SJSA1 (cell line): ENCODE results near the gene GBF1. TPM values are rescaled to one million over a fixed set of nuclear protein-coding genes. Genes with fewer than 3 reads are reported as not detected.

Source experiments
- DNase-seq, 2 experiments: peaks; one replicate each; pipeline ENCODE4 v3.0.0-alpha.2; 2015 to 2020; ENCODE audit warnings: low spot score in 2 of 2, low read depth in 1 of 2
- H3K27ac ChIP-seq: fragments of 250-450 bp; sonication (Bioruptor Pico); 2 replicates; pipeline ENCODE4 v1.5.1; 2020; ENCODE audit warnings: mild to moderate bottlenecking, moderate library complexity
- H3K27me3 ChIP-seq: fragments of 250-450 bp; sonication (Bioruptor Pico); replicated peaks from 2 replicates; pipeline ENCODE4 v1.5.1; 2020; ENCODE audit warnings: mild to moderate bottlenecking, moderate library complexity
- H3K36me3 ChIP-seq: fragments of 250-450 bp; sonication (Bioruptor Pico); 2 replicates; pipeline ENCODE4 v1.5.1; 2020; ENCODE audit warnings: mild to moderate bottlenecking
- H3K4me1 ChIP-seq: fragments of 250-450 bp; sonication (Bioruptor Pico); replicated peaks from 2 replicates; pipeline ENCODE4 v1.6.1; 2021; ENCODE audit warnings: mild to moderate bottlenecking
- H3K4me3 ChIP-seq: fragments of 250-450 bp; sonication (Bioruptor Pico); 2 replicates; pipeline ENCODE4 v1.5.1; 2020; ENCODE audit warnings: mild to moderate bottlenecking
- H3K9me3 ChIP-seq: fragments of 250-450 bp; sonication (Bioruptor Pico); replicated peaks from 2 replicates; pipeline ENCODE4 v1.5.1; 2020; ENCODE audit warnings: mild to moderate bottlenecking
- total RNA-seq: library from RNA; depleted of rRNA; stranded (reverse); fragments of >200 nt; shearing (Covaris generic); gene quantifications from 2 replicates; pipeline ENCODE4 v1.2.3, GENCODE V29; 2014

The GBF1 gene
- total RNA-seq, 1 experiment from 2014 or later, result 36.3 TPM

DNA sequence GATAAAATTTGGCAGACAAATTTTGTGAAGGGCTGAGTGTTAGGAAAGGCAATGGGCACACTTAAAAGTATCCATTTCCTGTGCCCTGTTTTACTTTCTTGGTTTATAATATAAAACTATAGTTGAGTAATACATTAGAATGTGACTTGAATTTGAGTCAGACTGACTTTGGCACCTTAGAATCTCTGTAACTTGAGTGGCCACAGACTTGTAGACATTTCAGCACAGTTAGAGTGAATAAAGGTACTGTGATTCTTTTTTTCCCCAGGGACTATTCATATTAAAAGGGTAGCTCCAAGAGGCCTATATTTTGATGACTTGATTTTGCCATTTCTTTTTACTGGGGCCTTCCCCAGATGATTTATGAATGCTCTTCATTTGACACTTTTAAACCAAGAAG lies 22.4 kb downstream of the GBF1 start:
- H3K4me3 ChIP-seq, result no peak overlapping the region
- DNase-seq, result no peak
- peaks cover 33% of the 10 kb centered on the region for H3K36me3 ChIP-seq
- H3K4me1 ChIP-seq, result peaks cover 9% of the 10 kb centered on the region
- no peaks in the 10 kb centered on the region for H3K27me3 ChIP-seq
- no peak overlapping the region for H3K27ac ChIP-seq
- no peaks in the 10 kb centered on the region for H3K9me3 ChIP-seq

DNA sequence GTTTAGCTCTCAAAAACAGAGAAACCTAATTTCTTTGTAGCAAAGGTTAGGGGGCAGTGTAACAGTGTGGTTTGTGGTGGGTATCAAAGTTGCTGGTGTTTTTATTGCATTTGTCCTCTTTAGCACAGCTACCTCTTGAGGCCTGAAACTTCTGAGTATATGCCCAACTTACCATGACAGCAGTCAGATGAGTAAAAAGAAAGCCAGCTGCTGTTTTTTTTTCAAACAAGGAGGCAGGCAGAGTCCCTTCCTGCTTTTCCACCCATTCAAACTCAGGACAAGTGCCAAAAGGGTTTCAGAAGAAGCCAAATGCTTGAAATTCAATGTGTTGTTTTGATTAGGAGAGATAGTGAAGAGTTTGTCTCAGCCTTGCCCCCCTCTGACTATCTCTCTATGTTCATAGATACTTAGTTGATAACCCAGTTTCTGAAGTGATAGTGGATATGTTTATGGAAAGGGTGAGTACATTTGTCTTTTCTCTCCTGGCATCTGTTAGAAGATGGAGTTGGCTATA lies 23.1 kb downstream of the GBF1 start:
- Histone ChIP-seq H3K36me3 (peaks cover 26% of the 10 kb centered on the region), H3K9me3 (no peaks in the 10 kb centered on the region), H3K4me3 (no peak overlapping the region), H3K27ac (no peak overlapping the region), H3K4me1 (peaks cover 2% of the 10 kb centered on the region), H3K27me3 (no peaks in the 10 kb centered on the region)
- DNase-seq, result no peak

DNA sequence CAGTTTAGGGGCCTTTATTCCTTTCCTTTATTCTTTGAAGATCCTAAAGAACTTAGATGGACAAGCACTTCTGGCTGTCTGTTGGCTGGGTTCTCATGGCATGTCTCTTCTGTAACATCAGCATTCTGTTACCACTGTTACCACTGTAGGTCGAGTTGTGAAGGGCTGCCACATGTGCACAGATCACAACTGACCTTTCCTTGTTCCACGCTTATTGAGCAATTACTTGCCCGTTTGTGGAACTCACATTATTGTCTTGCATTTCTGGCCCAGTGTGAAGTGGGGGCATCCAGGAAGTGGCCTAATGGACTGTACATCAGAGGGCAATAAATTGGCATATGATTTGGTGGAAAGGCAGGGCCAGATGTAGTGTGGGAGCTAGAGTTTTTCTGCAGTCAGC lies 23.7 kb downstream of the GBF1 start:
- no peak for DNase-seq
- Histone ChIP-seq H3K4me3 (no peak overlapping the region), H3K36me3 (peaks cover 21% of the 10 kb centered on the region), H3K27me3 (no peaks in the 10 kb centered on the region), H3K4me1 (no peaks in the 10 kb centered on the region), H3K9me3 (no peaks in the 10 kb centered on the region), H3K27ac (no peak overlapping the region)

DNA sequence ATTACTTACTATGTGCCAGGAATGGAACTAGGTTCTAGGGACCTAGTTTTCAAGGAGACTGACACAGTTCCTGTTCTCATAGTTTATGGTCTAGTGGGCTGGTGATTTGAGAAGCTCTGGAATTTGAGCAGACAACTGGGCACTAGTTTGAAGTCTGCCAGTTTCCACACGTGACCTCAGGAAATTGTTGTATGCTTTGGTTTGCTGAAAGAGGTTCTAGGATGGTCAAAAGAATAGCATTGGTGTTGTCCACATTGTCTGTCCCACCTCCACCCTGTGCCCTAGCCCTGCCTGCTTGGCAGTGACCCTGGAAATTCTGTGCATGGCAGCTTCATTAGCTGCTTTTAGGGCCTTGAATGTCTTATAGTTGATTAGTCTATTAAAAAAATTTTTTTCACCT lies 28.7 kb downstream of the GBF1 start:
- no peaks in the 10 kb centered on the region for H3K4me1 ChIP-seq
- H3K9me3 ChIP-seq, result no peaks in the 10 kb centered on the region
- no peak overlapping the region for H3K27ac ChIP-seq
- H3K27me3 ChIP-seq, result no peaks in the 10 kb centered on the region
- no peak overlapping the region for H3K4me3 ChIP-seq
- DNase-seq, result no peak
- peaks cover 19% of the 10 kb centered on the region for H3K36me3 ChIP-seq

DNA sequence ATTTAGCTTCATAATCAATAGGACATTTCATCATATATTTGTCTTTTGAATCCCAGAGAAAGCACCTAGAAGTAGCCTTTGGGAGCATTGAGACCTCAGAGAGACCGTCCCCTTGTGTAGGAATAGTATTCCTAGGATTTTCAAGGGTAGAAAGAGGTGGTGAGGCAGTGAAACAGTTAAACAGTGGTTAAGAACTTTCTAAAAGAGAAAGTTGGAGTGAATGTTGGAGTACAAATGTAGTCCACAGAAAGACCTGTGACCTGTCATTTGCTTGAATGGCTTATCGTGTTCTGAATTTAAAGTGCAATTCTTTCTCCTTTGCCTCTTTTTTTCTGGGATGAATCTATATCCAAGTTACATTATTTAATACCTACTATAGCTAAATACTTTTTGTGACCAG lies 30.0 kb downstream of the GBF1 start:
- H3K27ac ChIP-seq, result no peak overlapping the region
- peaks cover 16% of the 10 kb centered on the region for H3K36me3 ChIP-seq

DNA sequence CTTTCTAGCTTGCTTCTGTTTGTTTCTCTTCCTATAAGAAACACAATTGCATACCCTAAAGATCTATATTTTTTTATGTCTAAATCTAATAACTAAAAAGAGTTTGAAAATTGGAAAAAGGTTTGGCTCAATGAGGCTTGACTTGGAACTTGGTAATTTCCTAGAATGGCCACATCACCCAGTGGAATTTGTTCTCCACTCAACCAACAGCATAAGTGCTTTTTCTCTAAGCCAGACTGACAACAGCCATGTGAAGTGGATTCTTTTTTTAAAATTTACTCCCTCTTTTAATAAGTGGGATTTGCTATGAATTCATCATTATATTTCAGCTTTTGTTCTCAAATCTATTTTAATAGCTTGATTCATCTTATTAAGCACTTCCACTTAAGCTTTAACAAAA lies 33.8 kb downstream of the GBF1 start:
- H3K36me3 ChIP-seq, result peaks cover 18% of the 10 kb centered on the region
- no peak overlapping the region for H3K27ac ChIP-seq
- H3K4me1 ChIP-seq, result no peaks in the 10 kb centered on the region
- DNase-seq, result no peak
- H3K4me3 ChIP-seq, result no peak overlapping the region
- no peaks in the 10 kb centered on the region for H3K9me3 ChIP-seq
- H3K27me3 ChIP-seq, result no peaks in the 10 kb centered on the region

More for the DNA sequence above, 30.0 kb downstream of the GBF1 start:
- Histone ChIP-seq H3K4me1 (no peaks in the 10 kb centered on the region), H3K4me3 (no peak overlapping the region), H3K27me3 (no peaks in the 10 kb centered on the region), H3K9me3 (no peaks in the 10 kb centered on the region)
- DNase-seq, result no peak

DNA sequence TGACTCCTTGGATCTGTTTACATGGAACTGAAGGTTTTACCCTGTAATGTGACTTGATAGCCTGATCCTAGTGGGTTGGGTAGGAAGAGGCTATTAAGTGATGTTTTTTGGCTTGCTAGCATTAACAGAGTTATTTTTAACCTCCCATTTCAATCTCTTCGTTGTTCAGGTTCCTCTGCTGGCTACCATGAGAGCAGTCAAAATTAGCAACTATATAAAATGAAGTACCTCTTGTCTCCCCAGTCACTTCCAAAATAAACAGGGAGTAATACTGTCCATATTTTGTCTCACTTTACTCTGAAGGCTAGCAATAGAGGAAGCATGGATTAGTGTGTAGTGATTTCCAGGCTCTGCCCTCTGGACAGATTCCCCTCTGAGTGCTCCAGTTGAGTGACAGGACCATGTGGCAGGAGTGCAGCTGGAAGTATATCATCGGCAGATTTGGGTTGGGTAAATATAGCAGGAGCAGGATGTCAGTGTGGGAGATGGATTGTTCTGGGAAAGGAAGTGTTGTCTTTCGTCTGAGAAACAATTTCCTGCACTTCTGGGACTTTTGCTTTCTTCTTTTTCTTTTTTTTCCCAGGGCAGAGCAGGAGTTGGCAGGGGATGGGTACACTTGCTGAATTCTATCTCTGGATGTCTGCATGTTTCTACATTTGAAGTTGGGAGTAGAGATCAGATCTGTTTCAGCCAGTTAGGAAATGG lies 35.2 kb downstream of the GBF1 start:
- Histone ChIP-seq H3K9me3 (no peaks in the 10 kb centered on the region), H3K36me3 (peaks cover 29% of the 10 kb centered on the region), H3K4me3 (no peak overlapping the region), H3K27me3 (no peaks in the 10 kb centered on the region), H3K4me1 (no peaks in the 10 kb centered on the region), H3K27ac (no peak overlapping the region)
- no peak for DNase-seq

DNA sequence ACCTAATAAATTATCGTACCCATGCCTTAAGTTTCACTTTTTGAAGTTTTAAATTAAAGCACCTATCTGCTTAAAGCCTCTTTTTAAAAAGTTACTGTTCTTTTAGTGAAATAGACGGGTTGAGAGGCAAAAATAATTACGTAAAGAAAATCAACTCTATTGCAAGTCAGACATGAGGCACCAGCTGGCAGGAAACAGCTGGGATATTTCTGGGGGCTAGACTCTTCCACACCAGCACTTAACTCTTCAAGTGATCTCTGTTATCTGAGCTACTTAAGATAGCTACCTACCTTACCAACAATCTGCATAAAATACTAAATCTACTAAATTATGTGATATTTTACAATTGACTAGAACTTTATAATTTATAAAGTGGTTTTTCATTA lies 35.8 kb downstream of the GBF1 start:
- no peak for DNase-seq
- H3K36me3 ChIP-seq, result peaks cover 30% of the 10 kb centered on the region
- H3K27me3 ChIP-seq, result no peaks in the 10 kb centered on the region
- H3K9me3 ChIP-seq, result no peaks in the 10 kb centered on the region
- H3K4me3 ChIP-seq, result no peak overlapping the region
- H3K27ac ChIP-seq, result no peak overlapping the region
- H3K4me1 ChIP-seq, result no peaks in the 10 kb centered on the region

DNA sequence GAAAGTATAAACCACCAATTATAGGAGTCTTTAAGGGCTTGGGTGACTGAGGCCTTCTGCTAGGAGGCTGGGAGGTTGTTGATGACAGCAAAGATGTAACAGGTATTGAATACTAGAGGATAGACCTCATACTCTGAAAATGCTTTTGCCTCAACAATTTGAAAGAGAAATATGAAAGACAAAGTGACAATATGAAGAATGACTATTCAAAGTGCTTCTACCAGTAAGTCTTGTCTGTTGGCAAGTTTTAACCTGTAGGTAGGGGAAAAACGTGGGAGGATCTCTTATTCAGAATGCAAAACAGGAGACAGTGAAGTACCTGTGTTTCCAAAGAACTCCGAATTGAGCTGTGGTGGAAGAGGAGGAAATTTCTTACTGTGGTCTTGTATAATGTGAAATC lies 38.2 kb downstream of the GBF1 start:
- peaks cover 33% of the 10 kb centered on the region for H3K36me3 ChIP-seq
- no peaks in the 10 kb centered on the region for H3K4me1 ChIP-seq
- H3K27me3 ChIP-seq, result no peaks in the 10 kb centered on the region
- no peaks in the 10 kb centered on the region for H3K9me3 ChIP-seq
- H3K4me3 ChIP-seq, result no peak overlapping the region
- no peak overlapping the region for H3K27ac ChIP-seq
- DNase-seq, result no peak

DNA sequence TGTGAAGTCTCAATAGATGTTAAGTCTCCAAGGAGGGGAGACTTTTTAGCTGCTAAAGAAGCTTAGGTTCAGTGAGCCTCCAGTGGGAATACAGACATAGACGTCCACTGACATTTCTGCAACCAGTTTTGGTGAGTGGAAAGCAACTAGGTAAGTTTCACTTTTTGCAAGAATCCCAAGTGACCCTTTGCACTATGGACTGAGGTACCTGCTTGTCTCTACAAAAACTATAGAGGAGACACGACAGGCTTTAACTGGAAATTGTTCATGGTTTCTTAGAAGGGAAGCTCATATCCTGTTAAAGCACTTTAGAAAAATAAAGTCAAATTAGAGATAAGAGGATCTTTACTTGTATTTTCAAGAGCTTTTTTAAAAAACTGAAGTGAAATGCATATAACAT lies 38.6 kb downstream of the GBF1 start:
- Histone ChIP-seq H3K27me3 (no peaks in the 10 kb centered on the region), H3K9me3 (no peaks in the 10 kb centered on the region), H3K4me1 (no peaks in the 10 kb centered on the region), H3K4me3 (no peak overlapping the region), H3K27ac (no peak overlapping the region), H3K36me3 (peaks cover 29% of the 10 kb centered on the region)
- no peak for DNase-seq

DNA sequence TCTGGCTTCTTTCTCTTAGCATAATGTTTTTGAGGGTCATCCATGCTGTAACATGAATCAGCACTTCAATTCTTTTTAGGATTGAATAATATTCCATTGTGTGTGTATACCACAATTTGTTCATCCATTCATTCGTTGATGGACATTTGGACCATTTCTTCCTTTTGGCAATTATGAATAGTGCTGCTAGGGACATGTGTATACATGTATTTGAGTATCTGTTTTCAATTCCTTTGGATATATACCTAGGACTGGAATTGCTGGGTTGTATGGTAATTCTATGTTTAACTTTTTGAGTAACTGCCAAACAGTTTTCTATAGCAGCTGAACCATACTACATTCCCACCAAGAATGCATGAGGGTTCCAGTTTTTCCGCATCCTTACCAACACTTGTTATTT lies 39.2 kb downstream of the GBF1 start:
- H3K9me3 ChIP-seq, result no peaks in the 10 kb centered on the region
- DNase-seq, result no peak
- no peaks in the 10 kb centered on the region for H3K4me1 ChIP-seq
- H3K36me3 ChIP-seq, result peaks cover 29% of the 10 kb centered on the region
- H3K27me3 ChIP-seq, result no peaks in the 10 kb centered on the region
- H3K4me3 ChIP-seq, result no peak overlapping the region
- H3K27ac ChIP-seq, result no peak overlapping the region

DNA sequence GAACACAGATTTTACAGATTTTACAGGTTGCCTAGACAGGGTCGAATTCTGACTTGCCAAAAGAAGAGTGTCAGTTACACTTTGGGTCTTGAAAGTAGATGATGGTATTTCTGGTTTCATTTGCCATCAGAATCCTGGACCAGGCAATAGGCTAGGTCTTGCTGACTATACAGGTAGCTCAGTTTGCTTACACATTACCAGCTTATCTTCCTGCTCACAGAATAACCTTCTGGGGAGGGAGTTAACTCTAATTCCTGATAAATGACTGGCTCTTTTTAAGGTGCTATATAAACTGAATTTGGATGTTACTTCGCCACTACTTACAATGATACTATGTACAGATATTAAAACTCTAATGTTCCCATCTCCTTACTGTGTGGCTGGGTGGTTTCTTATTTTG lies 39.8 kb downstream of the GBF1 start:
- H3K27ac ChIP-seq, result no peak overlapping the region
- no peak overlapping the region for H3K4me3 ChIP-seq

DNA sequence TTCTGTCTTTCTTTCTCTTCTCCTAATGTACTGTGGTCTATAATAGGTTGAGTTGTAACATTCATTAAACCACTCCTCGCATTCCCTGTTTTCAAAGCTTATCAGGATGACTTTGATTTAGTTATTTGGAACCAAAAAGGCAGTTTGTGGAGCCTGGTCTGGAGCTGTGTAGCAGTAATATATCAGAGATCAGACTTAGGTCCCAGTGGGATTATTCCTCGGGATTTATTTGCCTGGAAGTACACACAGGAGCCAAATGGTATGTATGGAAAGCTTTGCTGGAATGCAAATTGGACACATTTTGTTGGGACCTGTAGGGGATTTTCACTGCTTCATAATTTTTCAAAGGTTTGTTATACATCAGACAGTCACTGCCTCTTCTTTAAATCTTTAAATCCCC lies 40.9 kb downstream of the GBF1 start:
- Histone ChIP-seq H3K27me3 (no peaks in the 10 kb centered on the region), H3K4me1 (no peaks in the 10 kb centered on the region), H3K27ac (no peak overlapping the region), H3K36me3 (peaks cover 29% of the 10 kb centered on the region), H3K4me3 (no peak overlapping the region), H3K9me3 (no peaks in the 10 kb centered on the region)
- DNase-seq, result no peak

More for the DNA sequence above, 39.8 kb downstream of the GBF1 start:
- no peaks in the 10 kb centered on the region for H3K27me3 ChIP-seq
- H3K36me3 ChIP-seq, result peaks cover 29% of the 10 kb centered on the region
- H3K9me3 ChIP-seq, result no peaks in the 10 kb centered on the region
- DNase-seq, result no peak
- H3K4me1 ChIP-seq, result no peaks in the 10 kb centered on the region

DNA sequence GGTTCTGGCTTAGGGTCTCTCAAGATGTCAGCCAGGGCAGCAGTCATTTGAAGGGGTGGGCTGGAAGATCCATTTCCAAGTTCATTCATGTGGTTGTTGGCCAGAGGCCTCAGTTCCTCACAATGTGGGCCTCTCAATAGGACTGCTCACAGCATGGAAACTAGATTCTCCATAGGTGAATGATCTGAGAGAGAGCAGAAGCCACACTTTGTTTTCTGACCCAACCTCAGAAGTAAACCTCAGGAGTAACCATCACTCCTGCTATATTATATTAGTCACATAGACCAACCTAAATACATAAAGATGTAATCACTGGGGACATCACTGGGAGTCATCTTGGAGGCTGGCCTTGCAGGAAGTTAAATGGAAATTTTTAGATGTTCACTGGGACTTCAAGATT lies 42.2 kb downstream of the GBF1 start:
- H3K4me3 ChIP-seq, result no peak overlapping the region
- H3K27me3 ChIP-seq, result no peaks in the 10 kb centered on the region
- no peak overlapping the region for H3K27ac ChIP-seq
- no peaks in the 10 kb centered on the region for H3K9me3 ChIP-seq
- H3K36me3 ChIP-seq, result peaks cover 24% of the 10 kb centered on the region
- no peak for DNase-seq
- no peaks in the 10 kb centered on the region for H3K4me1 ChIP-seq

DNA sequence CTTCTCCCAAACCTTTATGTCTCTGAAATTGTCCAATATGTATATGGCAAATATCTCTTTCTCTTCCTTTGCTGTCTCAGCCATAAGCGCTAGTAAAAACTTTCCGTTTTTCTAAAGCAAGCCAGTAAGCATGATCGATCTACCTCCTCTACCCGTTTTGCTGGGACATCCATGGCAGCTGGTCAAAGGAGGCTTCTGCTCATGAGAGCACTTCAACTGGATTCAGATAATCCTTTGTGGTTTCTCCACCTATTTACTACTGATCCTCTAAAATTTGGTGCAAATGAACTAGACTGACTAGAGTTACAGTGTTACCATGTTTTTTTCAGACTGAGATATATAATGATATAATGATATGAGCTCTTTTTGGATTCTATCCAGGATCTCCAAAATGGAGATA lies 42.7 kb downstream of the GBF1 start:
- Histone ChIP-seq H3K4me3 (no peak overlapping the region), H3K4me1 (no peaks in the 10 kb centered on the region), H3K36me3 (peaks cover 21% of the 10 kb centered on the region), H3K9me3 (no peaks in the 10 kb centered on the region), H3K27ac (no peak overlapping the region), H3K27me3 (no peaks in the 10 kb centered on the region)
- no peak for DNase-seq
